Panc1 (cell line): Measurements from ENCODE around the gene ZNF236. TPM values are rescaled to one million over a fixed set of nuclear protein-coding genes. Genes with fewer than 3 reads are reported as not detected.

Experiments
- ATAC-seq: fragments of 200-7000 bp; cut with Tn5 transposase; 2 replicates; pipeline ENCODE4 v1.9.1; 2020; ENCODE audit warnings: mild to moderate bottlenecking, moderate library complexity
- BruUV-seq: library from RNA; stranded (reverse); fragments of 400-500 nt; replicated peaks from 2 replicates; lab custom pipeline; 2021; lab: Mats Ljungman, UMichigan
- CTCF ChIA-PET: fragments of 300-600 bp; sonication (Branson Sonifier 250); formaldehyde crosslinking; loops from one replicate; lab custom pipeline; 2022; ENCODE audit warnings: antibody characterized with exemption; lab: Charles Lee
- POLR2A ChIA-PET: fragments of 300-600 bp; sonication (Branson Sonifier 250); formaldehyde crosslinking; loops from one replicate; lab custom pipeline; 2022; ENCODE audit warnings: antibody characterized with exemption; lab: Charles Lee
- DNase-seq: peaks from one replicate; pipeline ENCODE4 v3.0.0-alpha.2; 2010; ENCODE audit warnings: low read depth, low spot score
- H3K27ac ChIP-seq: 2 replicates; pipeline ENCODE4 v1.5.1; 2011; ENCODE audit warnings: mild to moderate bottlenecking, low read length, inconsistent platforms
- H3K27me3 ChIP-seq: fragments of 200-500 bp; sonication (Bioruptor generic); 2 replicates; pipeline ENCODE4 v1.6.0; 2014; ENCODE audit warnings: low read length, inconsistent platforms; ENCODE audit not compliant: control insufficient read depth, insufficient read depth
- H3K36me3 ChIP-seq: fragments of 200-500 bp; sonication (Bioruptor generic); 2 replicates; pipeline ENCODE4 v1.5.1; 2014; ENCODE audit warnings: inconsistent platforms, mild to moderate bottlenecking, low read length, moderate library complexity; ENCODE audit not compliant: control insufficient read depth, insufficient read depth
- H3K4me1 ChIP-seq: 2 replicates; pipeline ENCODE4 v1.5.1; 2011; ENCODE audit warnings: inconsistent platforms, mild to moderate bottlenecking, low read length, moderate library complexity; ENCODE audit not compliant: control insufficient read depth, insufficient read depth
- H3K4me3 ChIP-seq, 2 experiments: 2 replicates each; pipeline ENCODE4 v1.5.1; 2011 to 2012; ENCODE audit warnings: low read depth in 2 of 2, low read length in 2 of 2, mild to moderate bottlenecking in 2 of 2, inconsistent platforms in 1 of 2, moderate library complexity in 1 of 2
- H3K9me3 ChIP-seq: fragments of 200-500 bp; sonication (Bioruptor generic); 2 replicates; pipeline ENCODE4 v1.5.1; 2014; ENCODE audit warnings: low read depth, mild to moderate bottlenecking, inconsistent platforms, low read length, moderate library complexity; ENCODE audit not compliant: control insufficient read depth, insufficient read depth
- CTCF ChIP-seq: fragments of 450-650 bp; IDR thresholded peaks from 2 replicates; pipeline ENCODE4 v1.5.1; 2017; ENCODE audit warnings: mild to moderate bottlenecking
- POLR2AphosphoS5 ChIP-seq: IDR thresholded peaks from 2 replicates; pipeline ENCODE4 v1.6.1; 2012; ENCODE audit warnings: mild to moderate bottlenecking, low read depth, low read length, moderate library complexity
- SIN3A ChIP-seq: IDR thresholded peaks from 2 replicates; pipeline ENCODE4 v1.6.1; 2012; ENCODE audit warnings: low read depth, mild to moderate bottlenecking, low read length, moderate library complexity, borderline replicate concordance; ENCODE audit not compliant: insufficient read depth
- TCF7L2 ChIP-seq: IDR thresholded peaks from 2 replicates; pipeline ENCODE4 v1.6.1; 2011; ENCODE audit warnings: mild to moderate bottlenecking, low read depth, low read length, inconsistent platforms
- in situ Hi-C: cut with HindIII; loops from 2 replicates; pipeline ENCODE4 v1.10.0; 2016; ENCODE audit warnings: low sequenced_read_pairs, low pct_unique_long_range_greater_than_20kb
- intact Hi-C: fragments of 100-400 bp; cut with micrococcal nuclease; formaldehyde crosslinking; loops from one replicate; pipeline ENCODE4 v1.10.0; 2022; ENCODE audit not compliant: unreplicated experiment
- total RNA-seq: library from RNA; stranded (reverse); gene quantifications from one replicate; pipeline ENCODE4 v1.2.1, GENCODE V29; 2021; ENCODE audit not compliant: unreplicated experiment
- TF ChIP-seq, protein P1 (sequence below), 2 experiments: IDR thresholded peaks; 2 replicates each; pipeline ENCODE4 v1.6.1; 2011 to 2012; ENCODE audit warnings: low read depth in 2 of 2, control low read depth in 1 of 2, low read length in 1 of 2, mild to moderate bottlenecking in 1 of 2, moderate library complexity in 1 of 2; ENCODE audit not compliant: insufficient read depth in 1 of 2

The ZNF236 gene
- total RNA-seq, 1 experiment from 2014 or later, result 32.2 TPM

DNA sequence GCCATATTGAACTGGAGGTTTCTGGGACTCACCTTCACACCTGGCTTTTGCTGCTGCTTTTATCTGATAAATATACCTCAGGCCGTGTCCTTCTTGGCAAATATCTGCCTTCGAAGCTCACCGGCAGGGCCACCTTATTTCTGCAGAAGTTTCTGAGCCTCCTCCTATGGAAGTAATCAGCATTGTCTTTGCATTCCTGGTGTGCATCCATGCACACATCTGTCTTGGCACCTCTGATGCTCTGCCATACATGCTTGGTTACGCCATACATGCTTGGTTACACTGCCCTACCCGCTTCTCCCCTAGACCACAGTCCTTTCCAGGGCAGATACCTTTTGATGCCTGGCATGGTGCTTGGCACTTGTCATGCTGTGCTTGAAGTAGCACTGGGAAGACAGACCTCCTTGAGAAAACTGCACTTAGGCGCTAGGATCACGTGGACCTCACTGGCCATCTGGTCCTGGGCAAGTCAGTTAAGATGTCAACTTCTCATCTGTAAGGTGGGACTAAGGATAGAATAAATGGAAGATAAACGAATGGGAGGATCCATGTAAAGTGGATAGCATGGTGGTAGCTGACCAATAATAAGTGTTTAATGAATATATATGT lies 66.8 kb downstream of the ZNF236 start:
- TF ChIP-seq POLR2AphosphoS5, result no peak
- no peak for TF ChIP-seq SIN3A
- TF ChIP-seq, protein P1, sequence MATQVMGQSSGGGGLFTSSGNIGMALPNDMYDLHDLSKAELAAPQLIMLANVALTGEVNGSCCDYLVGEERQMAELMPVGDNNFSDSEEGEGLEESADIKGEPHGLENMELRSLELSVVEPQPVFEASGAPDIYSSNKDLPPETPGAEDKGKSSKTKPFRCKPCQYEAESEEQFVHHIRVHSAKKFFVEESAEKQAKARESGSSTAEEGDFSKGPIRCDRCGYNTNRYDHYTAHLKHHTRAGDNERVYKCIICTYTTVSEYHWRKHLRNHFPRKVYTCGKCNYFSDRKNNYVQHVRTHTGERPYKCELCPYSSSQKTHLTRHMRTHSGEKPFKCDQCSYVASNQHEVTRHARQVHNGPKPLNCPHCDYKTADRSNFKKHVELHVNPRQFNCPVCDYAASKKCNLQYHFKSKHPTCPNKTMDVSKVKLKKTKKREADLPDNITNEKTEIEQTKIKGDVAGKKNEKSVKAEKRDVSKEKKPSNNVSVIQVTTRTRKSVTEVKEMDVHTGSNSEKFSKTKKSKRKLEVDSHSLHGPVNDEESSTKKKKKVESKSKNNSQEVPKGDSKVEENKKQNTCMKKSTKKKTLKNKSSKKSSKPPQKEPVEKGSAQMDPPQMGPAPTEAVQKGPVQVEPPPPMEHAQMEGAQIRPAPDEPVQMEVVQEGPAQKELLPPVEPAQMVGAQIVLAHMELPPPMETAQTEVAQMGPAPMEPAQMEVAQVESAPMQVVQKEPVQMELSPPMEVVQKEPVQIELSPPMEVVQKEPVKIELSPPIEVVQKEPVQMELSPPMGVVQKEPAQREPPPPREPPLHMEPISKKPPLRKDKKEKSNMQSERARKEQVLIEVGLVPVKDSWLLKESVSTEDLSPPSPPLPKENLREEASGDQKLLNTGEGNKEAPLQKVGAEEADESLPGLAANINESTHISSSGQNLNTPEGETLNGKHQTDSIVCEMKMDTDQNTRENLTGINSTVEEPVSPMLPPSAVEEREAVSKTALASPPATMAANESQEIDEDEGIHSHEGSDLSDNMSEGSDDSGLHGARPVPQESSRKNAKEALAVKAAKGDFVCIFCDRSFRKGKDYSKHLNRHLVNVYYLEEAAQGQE (IDR thresholded peaks at IDR 0.05; ENCODE audit: insufficient read depth in 1 of 2, low read depth in 2 of 2, low read length in 1 of 2), result no peak
- TF ChIP-seq TCF7L2, result no peak
- TF ChIP-seq CTCF, result no peak
- ATAC-seq, result no peak
- intact Hi-C loops, result no loop called here
- Histone ChIP-seq H3K27ac (no peak overlapping the region), H3K27me3 (no peaks in the 10 kb centered on the region), H3K9me3 (no peaks in the 10 kb centered on the region), H3K4me3 (no peak overlapping the region), H3K36me3 (no peaks in the 10 kb centered on the region), H3K4me1 (no peaks in the 10 kb centered on the region)
- BruUV-seq, result no TSS peak
- ChIA-PET POLR2A (no interaction called here), CTCF (no interaction called here)
- in situ Hi-C loops, result no loop called here
- no peak for DNase-seq

GRCh38 chr18:76892832-76893231 lies 70.5 kb downstream of the ZNF236 start:
- DNase-seq, result no peak
- Histone ChIP-seq H3K27ac (no peak overlapping the region), H3K27me3 (no peaks in the 10 kb centered on the region), H3K4me1 (no peaks in the 10 kb centered on the region), H3K36me3 (peaks cover 11% of the 10 kb centered on the region; the same call in 1 of the 2 replicates), H3K4me3 (no peak overlapping the region), H3K9me3 (no peaks in the 10 kb centered on the region)
- ChIA-PET CTCF (interaction anchor here (0.6 kb wide), 1 partner anchor 596 kb away, joined by 3 read pairs; no protein-coding TSS in a partner anchor), POLR2A (no interaction called here)
- TF ChIP-seq, protein P1 (IDR thresholded peaks at IDR 0.05; ENCODE audit: insufficient read depth in 1 of 2, low read depth in 2 of 2, low read length in 1 of 2), result no peak
- TF ChIP-seq SIN3A (no peak), TCF7L2 (no peak), POLR2AphosphoS5 (no peak), CTCF (no peak)
- BruUV-seq, result no TSS peak
- intact Hi-C loops (no loop called here), in situ Hi-C loops (no loop called here)
- no peak for ATAC-seq
